ENCODE data around the gene ATP7A.

The ATP7A gene

GRCh38 chrX:77945910-77946545 lies 35.5 kb downstream of the ATP7A start:
- no peak for DNase-seq

- no peak for DNase-seq
Measured at GRCh38 chrX:77946571-77946970, 36.1 kb downstream of the ATP7A start.

GRCh38 chrX:77949840-77950239 lies 39.3 kb downstream of the ATP7A start:
- DNase-seq, result no peak

GRCh38 chrX:77952173-77952572 lies 41.7 kb downstream of the ATP7A start:
- DNase-seq, result no peak

GRCh38 chrX:77953302-77953701 lies 42.8 kb downstream of the ATP7A start:
- DNase-seq, result no peak

- no peak for DNase-seq
Measured at GRCh38 chrX:77953708-77954107, 43.2 kb downstream of the ATP7A start.

GRCh38 chrX:77960567-77960966 lies 50.1 kb downstream of the ATP7A start:
- DNase-seq, result no peak

- no peak for DNase-seq
Measured at GRCh38 chrX:77961063-77961462, 50.6 kb downstream of the ATP7A start.

GRCh38 chrX:77962068-77962902 lies 51.8 kb downstream of the ATP7A start:
- no peak for DNase-seq

GRCh38 chrX:77966361-77966760 lies 55.9 kb downstream of the ATP7A start:
- no peak for DNase-seq

- no peak for DNase-seq
Measured at GRCh38 chrX:77967631-77968030, 57.1 kb downstream of the ATP7A start.

- DNase-seq, result no peak
Measured at GRCh38 chrX:77969538-77969937, 59.0 kb downstream of the ATP7A start, which contains the start of gene PGAM4. Gene PGAM4, minus strand, starts transcription at chrX:77969638. Its CDS starts 0 bp downstream, at chrX:77969638.

- DNase-seq, result no peak
Measured at GRCh38 chrX:77975755-77976154, 65.3 kb downstream of the ATP7A start.

GRCh38 chrX:77977095-77977494 lies 66.6 kb downstream of the ATP7A start:
- DNase-seq, result no peak

- no peak for DNase-seq
Measured at GRCh38 chrX:77977518-77977917, 67.0 kb downstream of the ATP7A start.

- DNase-seq, result no peak
Measured at GRCh38 chrX:77979870-77980269, 69.4 kb downstream of the ATP7A start.

- DNase-seq, result no peak
Measured at GRCh38 chrX:78011846-78012245, 101.4 kb downstream of the ATP7A start.

GRCh38 chrX:78019586-78020483 lies 109.3 kb downstream of the ATP7A start:
- DNase-seq, result no peak

GRCh38 chrX:78024349-78025059 lies 114.0 kb downstream of the ATP7A start:
- DNase-seq, result no peak

GRCh38 chrX:78027798-78028197 lies 117.3 kb downstream of the ATP7A start:
- DNase-seq, result no peak

- DNase-seq, result no peak
Measured at GRCh38 chrX:78029663-78030062, 119.2 kb downstream of the ATP7A start.

- no peak for DNase-seq
Measured at GRCh38 chrX:78035061-78035460, 124.6 kb downstream of the ATP7A start.

GRCh38 chrX:78037881-78038280 lies 127.4 kb downstream of the ATP7A start:
- no peak for DNase-seq

Measured in NCI-H524 treated with DMSO at 0.1 percent for 48 hours (cell line).